Adrenal gland (tissue), 5 donors: ENCODE measurements around the gene PSAT1.

ENCODE experiments used
- POLR2A ChIP-seq, 2 donors: fragments of 450-650 bp; IDR thresholded peaks; one replicate each; pipeline ENCODE4 v1.6.1; 2017; ENCODE audit warnings: antibody characterized with exemption in 2 of 2, mild to moderate bottlenecking in 2 of 2, moderate library complexity in 1 of 2
- TF ChIP-seq, protein P1 (sequence below), 6 experiments: fragments of 450-650 bp in 4 of 6; fragments of 200-600 bp in 2 of 6; sonication (generic) in 1 of 6; IDR thresholded peaks; 1 replicate in 5 of 6; 2 replicates in 1 of 6; pipeline versions ENCODE4 v1.5.1 to v1.8.0; 2016 to 2021; ENCODE audit warnings: antibody characterized with exemption in 6 of 6, mild to moderate bottlenecking in 2 of 6, moderate library complexity in 1 of 6
- donor health status: DM: no; HTN: no; CAD: no.

DNA sequence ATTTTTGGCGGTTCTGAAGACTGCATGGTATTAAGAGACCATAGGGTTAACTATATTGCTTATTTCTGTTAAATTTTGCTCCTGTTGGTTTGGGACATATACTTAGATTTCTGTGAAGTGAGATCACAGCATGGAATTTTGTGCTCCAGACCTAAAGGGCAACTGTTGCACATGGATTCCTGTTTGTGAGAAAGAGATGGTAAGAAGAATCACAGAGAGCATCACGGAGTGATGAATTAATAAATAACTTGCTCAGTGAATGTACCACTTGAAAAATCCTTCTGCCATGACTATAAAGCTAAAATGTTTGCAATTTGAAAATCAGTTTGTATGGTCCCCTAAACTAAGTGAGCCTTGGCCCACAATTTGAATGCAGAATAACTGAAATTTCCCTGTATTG, 4.5 kb downstream of the PSAT1 start:
- TF ChIP-seq, protein P1, sequence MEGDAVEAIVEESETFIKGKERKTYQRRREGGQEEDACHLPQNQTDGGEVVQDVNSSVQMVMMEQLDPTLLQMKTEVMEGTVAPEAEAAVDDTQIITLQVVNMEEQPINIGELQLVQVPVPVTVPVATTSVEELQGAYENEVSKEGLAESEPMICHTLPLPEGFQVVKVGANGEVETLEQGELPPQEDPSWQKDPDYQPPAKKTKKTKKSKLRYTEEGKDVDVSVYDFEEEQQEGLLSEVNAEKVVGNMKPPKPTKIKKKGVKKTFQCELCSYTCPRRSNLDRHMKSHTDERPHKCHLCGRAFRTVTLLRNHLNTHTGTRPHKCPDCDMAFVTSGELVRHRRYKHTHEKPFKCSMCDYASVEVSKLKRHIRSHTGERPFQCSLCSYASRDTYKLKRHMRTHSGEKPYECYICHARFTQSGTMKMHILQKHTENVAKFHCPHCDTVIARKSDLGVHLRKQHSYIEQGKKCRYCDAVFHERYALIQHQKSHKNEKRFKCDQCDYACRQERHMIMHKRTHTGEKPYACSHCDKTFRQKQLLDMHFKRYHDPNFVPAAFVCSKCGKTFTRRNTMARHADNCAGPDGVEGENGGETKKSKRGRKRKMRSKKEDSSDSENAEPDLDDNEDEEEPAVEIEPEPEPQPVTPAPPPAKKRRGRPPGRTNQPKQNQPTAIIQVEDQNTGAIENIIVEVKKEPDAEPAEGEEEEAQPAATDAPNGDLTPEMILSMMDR (IDR thresholded peaks at IDR 0.05): no peak
- TF ChIP-seq POLR2A (IDR thresholded peaks at IDR 0.05): no peak
